BLaER1 (cell line): ENCODE results near the gene INSC.

Source experiments
- H3K27ac ChIP-seq: shearing (Covaris generic); formaldehyde crosslinking; 2 replicates; pipeline ENCODE4 v1.8.1; 2022
- H3K27me3 ChIP-seq: shearing (Covaris generic); formaldehyde crosslinking; 2 replicates; pipeline ENCODE4 v1.8.1; 2022
- H3K36me3 ChIP-seq: shearing (Covaris generic); formaldehyde crosslinking; 2 replicates; pipeline ENCODE4 v1.8.1; 2022
- H3K4me1 ChIP-seq: shearing (Covaris generic); formaldehyde crosslinking; 2 replicates; pipeline ENCODE4 v1.8.1; 2022
- H3K4me2 ChIP-seq: shearing (Covaris generic); formaldehyde crosslinking; 2 replicates; pipeline ENCODE4 v1.8.1; 2022
- H3K4me3 ChIP-seq: shearing (Covaris generic); formaldehyde crosslinking; 2 replicates; pipeline ENCODE4 v1.8.1; 2022
- H3K9ac ChIP-seq: shearing (Covaris generic); formaldehyde crosslinking; 2 replicates; pipeline ENCODE4 v1.8.1; 2022
- H3K9me3 ChIP-seq: shearing (Covaris generic); formaldehyde crosslinking; 2 replicates; pipeline ENCODE4 v1.8.1; 2022
- H4K20me1 ChIP-seq: shearing (Covaris generic); formaldehyde crosslinking; 2 replicates; pipeline ENCODE4 v1.8.1; 2022
- Cebpa-rat ChIP-seq: shearing (Covaris generic); IDR thresholded peaks from 2 replicates; pipeline ENCODE4 v1.8.1; 2022

Gene INSC

GRCh38 chr11:15258433-15259165 lies 143.9 kb downstream of the INSC start:
- no peak overlapping the region for H3K9ac ChIP-seq
- no peaks in the 10 kb centered on the region for H3K4me1 ChIP-seq
- no peak for TF ChIP-seq Cebpa-rat
- no peak overlapping the region for H3K27ac ChIP-seq
- H3K9me3 ChIP-seq: no peaks in the 10 kb centered on the region
- H3K4me3 ChIP-seq: no peak overlapping the region
- H4K20me1 ChIP-seq: no peaks in the 10 kb centered on the region
- H3K27me3 ChIP-seq: no peaks in the 10 kb centered on the region
- no peaks in the 10 kb centered on the region for H3K36me3 ChIP-seq
- H3K4me2 ChIP-seq: no peak overlapping the region

GRCh38 chr11:15266999-15267398 lies 152.3 kb downstream of the INSC start:
- H3K9me3 ChIP-seq: peaks cover 5% of the 10 kb centered on the region; the same call in 1 of the 2 replicates
- H4K20me1 ChIP-seq: no peaks in the 10 kb centered on the region
- no peaks in the 10 kb centered on the region for H3K36me3 ChIP-seq
- H3K27ac ChIP-seq: no peak overlapping the region
- no peaks in the 10 kb centered on the region for H3K4me1 ChIP-seq
- no peak overlapping the region for H3K4me3 ChIP-seq
- TF ChIP-seq Cebpa-rat: no peak
- no peak overlapping the region for H3K9ac ChIP-seq
- H3K27me3 ChIP-seq: no peaks in the 10 kb centered on the region
- H3K4me2 ChIP-seq: no peak overlapping the region

GRCh38 chr11:15268598-15268997 lies 153.9 kb downstream of the INSC start:
- Histone ChIP-seq H3K36me3 (no peaks in the 10 kb centered on the region), H3K9ac (no peak overlapping the region), H3K27ac (no peak overlapping the region), H3K4me3 (no peak overlapping the region), H4K20me1 (no peaks in the 10 kb centered on the region), H3K4me1 (no peaks in the 10 kb centered on the region), H3K9me3 (peaks cover 5% of the 10 kb centered on the region; the same call in 1 of the 2 replicates), H3K4me2 (no peak overlapping the region), H3K27me3 (no peaks in the 10 kb centered on the region)
- no peak for TF ChIP-seq Cebpa-rat

- Histone ChIP-seq H3K4me3 (no peak overlapping the region), H3K36me3 (no peaks in the 10 kb centered on the region), H3K27me3 (no peaks in the 10 kb centered on the region), H3K4me1 (0 out of 2 replicates have a peak, but pooled peaks cover 6% of the 10 kb centered on the region), H3K9ac (no peak overlapping the region), H3K9me3 (no peaks in the 10 kb centered on the region), H4K20me1 (no peaks in the 10 kb centered on the region), H3K4me2 (no peak overlapping the region), H3K27ac (no peak overlapping the region)
- no peak for TF ChIP-seq Cebpa-rat
Observed at GRCh38 chr11:15275141-15275540, 160.4 kb downstream of the INSC start.

- no peaks in the 10 kb centered on the region for H3K36me3 ChIP-seq
- H3K4me2 ChIP-seq: no peak overlapping the region
- no peak overlapping the region for H3K9ac ChIP-seq
- no peak overlapping the region for H3K4me3 ChIP-seq
- no peak overlapping the region for H3K27ac ChIP-seq
- H3K27me3 ChIP-seq: no peaks in the 10 kb centered on the region
- H3K4me1 ChIP-seq: 0 out of 2 replicates have a peak, but pooled peaks cover 6% of the 10 kb centered on the region
- H4K20me1 ChIP-seq: no peaks in the 10 kb centered on the region
- TF ChIP-seq Cebpa-rat: no peak
- no peaks in the 10 kb centered on the region for H3K9me3 ChIP-seq
Observed at GRCh38 chr11:15276621-15277020, 161.9 kb downstream of the INSC start.

- Histone ChIP-seq H3K27ac (no peak overlapping the region), H3K27me3 (no peaks in the 10 kb centered on the region), H3K36me3 (no peaks in the 10 kb centered on the region), H4K20me1 (no peaks in the 10 kb centered on the region), H3K9ac (no peak overlapping the region), H3K9me3 (no peaks in the 10 kb centered on the region), H3K4me2 (no peak overlapping the region), H3K4me3 (no peak overlapping the region), H3K4me1 (0 out of 2 replicates have a peak, but pooled peaks cover 6% of the 10 kb centered on the region)
- no peak for TF ChIP-seq Cebpa-rat
Observed at GRCh38 chr11:15278128-15278527, 163.4 kb downstream of the INSC start.

- H3K9ac ChIP-seq: no peak overlapping the region
- no peak for TF ChIP-seq Cebpa-rat
- no peaks in the 10 kb centered on the region for H3K27me3 ChIP-seq
- no peaks in the 10 kb centered on the region for H3K4me1 ChIP-seq
- H3K27ac ChIP-seq: no peak overlapping the region
- no peaks in the 10 kb centered on the region for H3K36me3 ChIP-seq
- H3K4me3 ChIP-seq: no peak overlapping the region
- no peaks in the 10 kb centered on the region for H3K9me3 ChIP-seq
- H4K20me1 ChIP-seq: no peaks in the 10 kb centered on the region
- H3K4me2 ChIP-seq: no peak overlapping the region
Observed at GRCh38 chr11:15280393-15280792, 165.7 kb downstream of the INSC start.

DNA sequence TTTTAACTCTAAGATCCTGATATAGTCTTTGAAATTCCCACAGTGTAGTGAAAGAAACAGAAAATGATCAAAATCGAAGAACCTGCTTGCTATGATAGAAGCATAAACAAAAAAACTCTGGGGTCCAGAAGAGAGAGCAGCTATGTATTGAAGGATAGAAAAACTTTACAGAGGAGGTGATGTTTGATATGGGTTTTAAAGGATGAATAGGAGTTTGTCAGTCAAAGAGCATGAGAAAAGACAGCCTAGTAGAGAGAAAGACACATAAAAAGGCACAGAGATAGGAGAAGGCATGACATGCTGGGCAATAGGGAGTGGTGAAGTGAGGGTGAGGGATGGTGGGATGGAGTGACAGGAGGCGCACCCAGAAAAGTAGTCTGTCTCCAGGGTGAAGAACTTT lies 168.0 kb downstream of the INSC start:
- no peaks in the 10 kb centered on the region for H3K36me3 ChIP-seq
- H3K9me3 ChIP-seq: no peaks in the 10 kb centered on the region
- TF ChIP-seq Cebpa-rat: no peak
- H3K27me3 ChIP-seq: no peaks in the 10 kb centered on the region
- H3K4me1 ChIP-seq: no peaks in the 10 kb centered on the region
- H3K27ac ChIP-seq: no peak overlapping the region
- no peak overlapping the region for H3K4me3 ChIP-seq
- H4K20me1 ChIP-seq: no peaks in the 10 kb centered on the region
- H3K4me2 ChIP-seq: no peak overlapping the region
- no peak overlapping the region for H3K9ac ChIP-seq

GRCh38 chr11:15286465-15286864 lies 171.7 kb downstream of the INSC start:
- Histone ChIP-seq H3K27ac (no peak overlapping the region), H3K4me2 (no peak overlapping the region), H3K4me1 (no peaks in the 10 kb centered on the region)

GRCh38 chr11:15288863-15289262 lies 174.1 kb downstream of the INSC start:
- Histone ChIP-seq H4K20me1 (no peaks in the 10 kb centered on the region), H3K9ac (no peak overlapping the region), H3K27ac (no peak overlapping the region), H3K9me3 (no peaks in the 10 kb centered on the region), H3K4me2 (no peak overlapping the region), H3K36me3 (no peaks in the 10 kb centered on the region), H3K4me1 (no peaks in the 10 kb centered on the region), H3K27me3 (no peaks in the 10 kb centered on the region), H3K4me3 (no peak overlapping the region)
- no peak for TF ChIP-seq Cebpa-rat

More at GRCh38 chr11:15286465-15286864, 171.7 kb downstream of the INSC start:
- H4K20me1 ChIP-seq: no peaks in the 10 kb centered on the region
- H3K36me3 ChIP-seq: no peaks in the 10 kb centered on the region
- no peak overlapping the region for H3K4me3 ChIP-seq
- TF ChIP-seq Cebpa-rat: no peak
- no peak overlapping the region for H3K9ac ChIP-seq
- H3K9me3 ChIP-seq: no peaks in the 10 kb centered on the region
- H3K27me3 ChIP-seq: no peaks in the 10 kb centered on the region

DNA sequence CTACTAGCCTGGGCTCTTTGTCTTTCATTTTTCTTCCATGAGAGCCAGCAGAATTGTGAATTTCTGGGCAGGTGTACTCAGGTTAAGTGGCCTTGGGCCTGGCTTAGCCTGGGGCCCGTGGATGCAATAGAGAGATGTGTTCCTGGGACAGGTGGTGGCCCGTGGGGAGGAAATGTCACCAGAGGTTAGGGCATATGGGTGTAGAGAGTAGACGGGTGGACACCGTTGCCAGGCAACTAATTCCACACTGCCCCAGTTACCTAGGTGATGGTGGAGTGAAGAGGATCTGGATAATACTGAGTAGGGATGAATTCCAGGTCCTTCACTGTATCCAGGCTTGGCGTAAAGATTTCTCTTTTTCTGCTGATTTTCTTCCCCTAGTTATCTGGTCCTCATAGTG lies 175.0 kb downstream of the INSC start:
- H3K4me1 ChIP-seq: no peaks in the 10 kb centered on the region

More for the DNA sequence above, 175.0 kb downstream of the INSC start:
- no peak for TF ChIP-seq Cebpa-rat
- H3K9me3 ChIP-seq: no peaks in the 10 kb centered on the region
- no peaks in the 10 kb centered on the region for H3K27me3 ChIP-seq
- no peaks in the 10 kb centered on the region for H4K20me1 ChIP-seq
- no peak overlapping the region for H3K4me3 ChIP-seq
- no peak overlapping the region for H3K4me2 ChIP-seq
- H3K36me3 ChIP-seq: no peaks in the 10 kb centered on the region
- H3K9ac ChIP-seq: no peak overlapping the region
- H3K27ac ChIP-seq: no peak overlapping the region
